ENCODE measurements around the gene POU5F2. TPM values are rescaled to one million over a fixed set of nuclear protein-coding genes. Genes with fewer than 3 reads are reported as not detected.

Gene POU5F2
- total and polyA plus RNA-seq, 2 of the 4 experiments (the other 2 are of a cell fraction), result 0.02 to 1.1 TPM

DNA sequence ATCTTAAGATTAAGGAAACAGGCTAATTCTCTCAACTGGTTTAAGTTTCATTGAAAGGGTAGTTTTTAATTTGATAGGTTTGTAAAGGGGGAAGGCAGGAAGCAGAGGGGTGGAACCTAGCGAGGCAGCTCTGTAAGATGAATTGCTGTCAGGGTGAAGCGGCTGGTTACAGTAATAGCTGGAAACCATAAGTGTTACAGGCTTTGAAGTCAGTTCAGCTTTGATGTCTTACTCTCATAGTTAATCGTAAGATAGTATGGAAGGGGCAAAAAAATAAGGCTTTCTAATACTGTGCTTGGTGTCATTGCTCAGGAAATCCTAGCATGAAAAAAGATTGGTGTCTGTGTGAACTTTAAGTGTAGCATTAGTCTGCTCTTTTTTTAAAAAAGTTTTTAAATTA lies 20.3 kb downstream of the POU5F2 start:
- TF ChIP-seq CHD1 (IDR thresholded peaks at IDR 0.05; ENCODE audit: low read depth, low read length) (no peak), RFX5 (IDR thresholded peaks at IDR 0.05; ENCODE audit: low read depth, low read length) (no peak), MAFK (IDR thresholded peaks at IDR 0.05; ENCODE audit: low read depth, low read length) (no peak), BHLHE40 (IDR thresholded peaks at IDR 0.05; ENCODE audit: low read depth, low read length) (no peak)
- H4K8ac ChIP-seq (ENCODE audit: low read depth in 2 of 2, low read length in 2 of 2), result no peak overlapping the region
- no peak overlapping the region for H3K4me3 ChIP-seq (ENCODE audit: insufficient read depth, low read depth, low read length)
- H3K9ac ChIP-seq (ENCODE audit: low read depth, low read length), result no peak overlapping the region
- POLR2A ChIA-PET (ENCODE audit: unreplicated experiment), result no interaction called here
- no peak overlapping the region for H3K23ac ChIP-seq (ENCODE audit: low read depth, low read length)
- no peak overlapping the region for H3K4me2 ChIP-seq (ENCODE audit: low read depth, low read length)
- CTCF ChIA-PET, result no interaction called here
- 76% methylated on average over 3 of the region's 3 CpGs; no CpG with 5 or more reads in 1 of the 2 experiments for WGBS, 2 experiments (ENCODE audit: extremely low coverage in 2 of 2, insufficient read length in 1 of 2)
- H2BK15ac ChIP-seq (ENCODE audit: low read depth, low read length), result no peak overlapping the region
- no peak overlapping the region for H2AK5ac ChIP-seq (ENCODE audit: low read depth, low read length)
- ATAC-seq (ENCODE audit: low read depth) (no peak), DNase-seq (no peak)
- intact Hi-C loops (cut with micrococcal nuclease), result loop anchor here (5.0 kb wide), 1 partner anchor 99 kb away; no protein-coding TSS in a partner anchor
- no peak overlapping the region for H2BK5ac ChIP-seq (ENCODE audit: low read depth, low read length, poor library complexity, severe bottlenecking)
- no peak overlapping the region for H4K91ac ChIP-seq (ENCODE audit: insufficient read depth, low read depth, low read length)
- H2BK120ac ChIP-seq (ENCODE audit: low read depth, low read length), result no peak overlapping the region
- H2AK9ac ChIP-seq (replicated peaks; ENCODE audit: low read depth, low read length, poor library complexity), result no peak overlapping the region
- H3K4ac ChIP-seq (ENCODE audit: low read depth, low read length), result no peak overlapping the region
- no peaks in the 10 kb centered on the region for H4K20me1 ChIP-seq (ENCODE audit: insufficient read depth, low read length)
- no peaks in the 10 kb centered on the region for H3K9me3 ChIP-seq (ENCODE audit: control insufficient read depth, insufficient read depth, low read length)
- no peak overlapping the region for H3K56ac ChIP-seq (ENCODE audit: extremely low read depth, insufficient read depth, low read length)
- in situ Hi-C loops (cut with MboI; ENCODE audit: low sequenced_read_pairs), result no loop called here
- H3K27me3 ChIP-seq (ENCODE audit: control insufficient read depth, insufficient read depth, low read length), result no peaks in the 10 kb centered on the region
- H4K5ac ChIP-seq (ENCODE audit: low read depth, low read length), result no peak overlapping the region
- no peaks in the 10 kb centered on the region for H3K36me3 ChIP-seq (ENCODE audit: control insufficient read depth, insufficient read depth, low read length)
- H3K79me1 ChIP-seq (ENCODE audit: low read depth in 1 of 2, low read length in 2 of 2), result no peaks in the 10 kb centered on the region
- dilution Hi-C loops (cut with HindIII; ENCODE audit: low sequenced_read_pairs, unreplicated experiment), result no loop called here
- H3K18ac ChIP-seq (ENCODE audit: low read depth, low read length), result no peak overlapping the region
- H2BK20ac ChIP-seq (ENCODE audit: low read depth, low read length), result no peak overlapping the region
- H3K4me1 ChIP-seq (ENCODE audit: control insufficient read depth, insufficient read depth, low read length), result peaks cover 2% of the 10 kb centered on the region
- no peaks in the 10 kb centered on the region for H3K9me1 ChIP-seq (ENCODE audit: insufficient read depth, low read length)
- BruUV-seq (replicated peaks), result no TSS peak
- no peak overlapping the region for H2AFZ ChIP-seq (replicated peaks; ENCODE audit: low read length, poor library complexity)
- no peak overlapping the region for H3K14ac ChIP-seq (replicated peaks; ENCODE audit: low read depth, low read length)
- H3K27ac ChIP-seq (ENCODE audit: insufficient read depth, low read length), result no peak overlapping the region

Measured in IMR-90 (cell line).